DMS114 treated with DMSO at 0.1 percent for 48 hours (cell line): ENCODE data around the gene TTC3.
"Not testable (repeated sequence)": the region's sequence is repeated elsewhere in the genome, so short reads cannot be mapped to it uniquely, and the experiment has no call there.

Experiments
- DNase-seq: peaks from one replicate; lab custom pipeline; 2025; ENCODE audit not compliant: unreplicated experiment; lab: John Stamatoyannopoulos, UW

TTC3 gene

GRCh38 chr21:37220433-37220980, 147.5 kb downstream of the TTC3 start:
- peak; percentile 34 for DNase-seq

GRCh38 chr21:37220981-37221664, 148.1 kb downstream of the TTC3 start:
- peak; percentile 84 for DNase-seq

- DNase-seq: not testable (repeated sequence)
These were observed 149.2 kb downstream of the TTC3 start for GRCh38 chr21:37222248-37222647.

- no peak for DNase-seq
These were observed 150.8 kb downstream of the TTC3 start for GRCh38 chr21:37223804-37224345.

GRCh38 chr21:37224861-37225839, 152.1 kb downstream of the TTC3 start:
- DNase-seq: no peak

GRCh38 chr21:37226041-37226920, 153.2 kb downstream of the TTC3 start:
- DNase-seq: no peak

GRCh38 chr21:37227071-37228002, 154.3 kb downstream of the TTC3 start:
- no peak for DNase-seq

- DNase-seq: no peak
These were observed 154.9 kb downstream of the TTC3 start for GRCh38 chr21:37228003-37228400.

GRCh38 chr21:37230632-37231248, 157.7 kb downstream of the TTC3 start:
- no peak for DNase-seq

- DNase-seq: no peak
These were observed 158.2 kb downstream of the TTC3 start for GRCh38 chr21:37231249-37231645.

- no peak for DNase-seq
These were observed 158.6 kb downstream of the TTC3 start for GRCh38 chr21:37231671-37232070.

GRCh38 chr21:37232274-37233018, 159.4 kb downstream of the TTC3 start:
- no peak for DNase-seq

- no peak for DNase-seq
These were observed 160.6 kb downstream of the TTC3 start for GRCh38 chr21:37233551-37234146.

- DNase-seq: no peak
These were observed 164.3 kb downstream of the TTC3 start for GRCh38 chr21:37237346-37237745.

- DNase-seq: no peak
These were observed 164.7 kb downstream of the TTC3 start for GRCh38 chr21:37237764-37238163.

- no peak for DNase-seq
These were observed 167.9 kb downstream of the TTC3 start for GRCh38 chr21:37240978-37241377.

GRCh38 chr21:37241426-37241825, 168.4 kb downstream of the TTC3 start:
- DNase-seq: no peak

- DNase-seq: no peak
These were observed 170.9 kb downstream of the TTC3 start for GRCh38 chr21:37243961-37244360.
